SK-N-SH treated with all-trans-retinoic acid at 6 μM for 48 hours (cell line): ENCODE measurements around the gene CSF3R.

Source experiments
- ARNTL ChIP-seq: fragments of 450-650 bp; formaldehyde crosslinking; IDR thresholded peaks from 2 replicates; pipeline ENCODE4 v1.5.0; 2020; ENCODE audit warnings: low read depth, mild to moderate bottlenecking, moderate library complexity, borderline replicate concordance
- BACH2 ChIP-seq: fragments of 250-450 bp; sonication (Bioruptor Pico); IDR thresholded peaks from 2 replicates; pipeline ENCODE4 v1.9.0; 2021; ENCODE audit warnings: mild to moderate bottlenecking, borderline replicate concordance
- GLIS3 ChIP-seq: fragments of 250-450 bp; sonication (Bioruptor Pico); IDR thresholded peaks from 2 replicates; pipeline ENCODE4 v1.5.0; 2020; ENCODE audit warnings: mild to moderate bottlenecking, moderate library complexity
- ISL1 ChIP-seq: fragments of 250-450 bp; sonication (Bioruptor Pico); IDR thresholded peaks from 2 replicates; pipeline ENCODE4 v2.1.2; 2022; ENCODE audit warnings: mild to moderate bottlenecking, moderate library complexity
- OSR1 ChIP-seq: fragments of 250-450 bp; sonication (Bioruptor Pico); IDR thresholded peaks from 2 replicates; pipeline ENCODE4 v1.8.0; 2022; ENCODE audit warnings: moderate library complexity, mild to moderate bottlenecking, inconsistent platforms
- PATZ1 ChIP-seq: fragments of 250-450 bp; sonication (Bioruptor Pico); IDR thresholded peaks from 2 replicates; pipeline ENCODE4 v1.8.0; 2020; ENCODE audit warnings: mild to moderate bottlenecking, moderate library complexity, borderline replicate concordance
- RARB ChIP-seq: fragments of 250-450 bp; sonication (Bioruptor Pico); IDR thresholded peaks from 2 replicates; pipeline ENCODE4 v1.8.0; 2021; ENCODE audit warnings: mild to moderate bottlenecking, moderate library complexity
- TOX ChIP-seq: fragments of 250-450 bp; sonication (Bioruptor Pico); IDR thresholded peaks from 2 replicates; pipeline ENCODE4 v1.8.0; 2021; ENCODE audit warnings: mild to moderate bottlenecking, moderate library complexity, borderline replicate concordance
- ZC3H10 ChIP-seq: fragments of 250-450 bp; sonication (Bioruptor Pico); IDR thresholded peaks from 2 replicates; pipeline ENCODE4 v1.5.1; 2021; ENCODE audit warnings: mild to moderate bottlenecking, moderate library complexity
- ZFP3 ChIP-seq: fragments of 250-450 bp; sonication (Bioruptor Pico); IDR thresholded peaks from 2 replicates; pipeline ENCODE4 v1.5.0; 2020; ENCODE audit warnings: mild to moderate bottlenecking, moderate library complexity
- ZNF70 ChIP-seq: fragments of 450-650 bp; formaldehyde crosslinking; IDR thresholded peaks from 2 replicates; pipeline ENCODE4 v1.5.0; 2020; ENCODE audit warnings: mild to moderate bottlenecking, moderate library complexity
- ZNF8 ChIP-seq: fragments of 450-650 bp; formaldehyde crosslinking; IDR thresholded peaks from 2 replicates; pipeline ENCODE4 v1.5.0; 2020; ENCODE audit warnings: mild to moderate bottlenecking, moderate library complexity

GRCh38 chr1:36450270-36450918 is 32.3 kb downstream of the CSF3R start, which contains the start of gene OSCP1:
- no peak for TF ChIP-seq ZNF70 (CRISPR knock-in tag)
- TF ChIP-seq TOX (CRISPR knock-in tag) = no peak
- no peak for TF ChIP-seq ARNTL (CRISPR knock-in tag)
- TF ChIP-seq PATZ1 (CRISPR knock-in tag) = no peak
- no peak; the same call in 1 of the 2 replicates for TF ChIP-seq RARB (CRISPR knock-in tag)
- no peak for TF ChIP-seq ISL1 (CRISPR knock-in tag)
- TF ChIP-seq ZNF8 (CRISPR knock-in tag) = no peak
- 0 out of 2 replicates have a peak, but pooled peaks have one; percentile 44 for TF ChIP-seq ZFP3 (CRISPR knock-in tag)
- peak; percentile 63; the same call in 1 of the 2 replicates for TF ChIP-seq GLIS3 (CRISPR knock-in tag)
- no peak for TF ChIP-seq BACH2 (CRISPR knock-in tag)
- no peak for TF ChIP-seq ZC3H10 (CRISPR knock-in tag)
- no peak for TF ChIP-seq OSR1 (CRISPR knock-in tag)
